VCaP (cell line): Measurements from ENCODE around the gene CCDC30.

Experiments
- H3K27ac ChIP-seq: fragments of 450-650 bp; 2 replicates; pipeline ENCODE4 v1.5.1; 2017
- TF ChIP-seq, protein P1 (sequence below): fragments of 450-650 bp; conservative IDR thresholded peaks from 2 replicates; pipeline ENCODE4 v1.5.1; 2017; ENCODE audit warnings: mild to moderate bottlenecking, moderate library complexity

The CCDC30 gene

DNA sequence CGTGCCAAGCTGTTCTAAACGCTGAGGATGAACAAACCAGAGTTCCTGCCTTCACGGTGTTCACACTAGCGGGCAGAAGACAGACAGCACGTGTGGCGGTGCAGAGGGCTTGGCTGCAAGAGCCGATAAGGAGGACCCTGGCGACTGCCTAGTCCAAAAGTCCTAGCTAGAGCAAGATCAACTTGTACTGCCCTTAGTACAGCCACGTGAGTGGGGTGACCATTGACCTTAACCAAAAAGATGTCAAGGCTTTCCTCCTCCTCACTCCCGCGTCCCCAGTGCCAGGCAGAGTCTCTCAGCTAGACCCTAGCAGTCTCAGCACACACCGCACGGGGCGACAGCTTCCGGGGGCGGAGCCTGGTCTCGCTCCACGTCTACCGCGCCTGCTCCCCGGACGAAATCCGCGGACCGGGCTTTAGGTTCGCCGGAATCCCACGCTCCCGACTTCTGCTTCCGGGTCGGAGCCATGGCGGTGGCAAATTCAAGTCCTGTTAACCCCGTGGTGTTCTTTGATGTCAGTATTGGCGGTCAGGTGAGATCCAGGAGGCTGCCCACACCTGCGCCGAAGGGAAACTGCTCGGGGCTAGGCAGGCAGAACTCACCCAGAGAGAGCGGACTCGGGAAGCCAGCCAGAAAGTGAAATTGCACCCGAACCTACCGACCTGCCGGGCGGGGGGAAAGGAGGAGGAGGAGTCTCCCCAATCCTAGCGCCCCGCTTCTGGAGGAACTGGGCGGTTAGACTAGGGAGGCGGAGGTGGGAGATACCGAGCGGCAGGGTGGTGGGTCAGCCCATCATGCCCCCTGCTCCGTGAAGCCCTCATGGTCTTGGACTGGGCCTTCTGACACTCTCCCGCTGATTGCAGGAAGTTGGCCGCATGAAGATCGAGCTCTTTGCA lies 195.1 kb downstream of the CCDC30 start, which contains the start of gene PPIH:
PPIH (plus strand) TSS at position 443 of the 896 bp plus-strand sequence; CDS start at position 467, 24 bp downstream.
- peak within 1 kb of the TSS; percentile 93 for H3K27ac ChIP-seq
- TF ChIP-seq, protein P1, sequence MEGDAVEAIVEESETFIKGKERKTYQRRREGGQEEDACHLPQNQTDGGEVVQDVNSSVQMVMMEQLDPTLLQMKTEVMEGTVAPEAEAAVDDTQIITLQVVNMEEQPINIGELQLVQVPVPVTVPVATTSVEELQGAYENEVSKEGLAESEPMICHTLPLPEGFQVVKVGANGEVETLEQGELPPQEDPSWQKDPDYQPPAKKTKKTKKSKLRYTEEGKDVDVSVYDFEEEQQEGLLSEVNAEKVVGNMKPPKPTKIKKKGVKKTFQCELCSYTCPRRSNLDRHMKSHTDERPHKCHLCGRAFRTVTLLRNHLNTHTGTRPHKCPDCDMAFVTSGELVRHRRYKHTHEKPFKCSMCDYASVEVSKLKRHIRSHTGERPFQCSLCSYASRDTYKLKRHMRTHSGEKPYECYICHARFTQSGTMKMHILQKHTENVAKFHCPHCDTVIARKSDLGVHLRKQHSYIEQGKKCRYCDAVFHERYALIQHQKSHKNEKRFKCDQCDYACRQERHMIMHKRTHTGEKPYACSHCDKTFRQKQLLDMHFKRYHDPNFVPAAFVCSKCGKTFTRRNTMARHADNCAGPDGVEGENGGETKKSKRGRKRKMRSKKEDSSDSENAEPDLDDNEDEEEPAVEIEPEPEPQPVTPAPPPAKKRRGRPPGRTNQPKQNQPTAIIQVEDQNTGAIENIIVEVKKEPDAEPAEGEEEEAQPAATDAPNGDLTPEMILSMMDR, result 0 out of 2 replicates have a peak, but pooled peaks have one; percentile 13

DNA sequence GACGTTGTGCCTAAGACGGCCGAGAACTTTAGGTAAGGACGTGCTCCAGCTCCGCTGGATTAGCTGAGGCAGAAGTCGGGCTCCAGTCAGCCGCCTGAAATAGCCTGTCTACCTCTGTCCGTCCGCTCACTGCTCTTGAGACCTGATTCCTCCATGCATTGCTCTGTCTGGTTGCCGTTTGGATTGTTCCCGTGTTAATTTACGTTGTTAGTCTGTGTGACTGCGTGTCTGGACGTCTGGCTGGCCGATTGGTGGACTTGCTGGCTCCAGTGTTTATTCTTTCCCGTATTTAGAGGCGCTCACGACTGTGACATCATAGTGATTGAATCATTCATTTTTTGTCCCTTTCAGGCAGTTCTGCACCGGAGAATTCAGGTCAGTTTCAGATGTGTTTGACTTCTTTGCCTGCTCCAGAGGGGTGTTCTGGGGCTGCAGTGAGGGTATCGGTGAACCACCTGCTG lies 195.8 kb downstream of the CCDC30 start:
- TF ChIP-seq, protein P1, result no peak
- peak overlapping the region; percentile 93 for H3K27ac ChIP-seq

DNA sequence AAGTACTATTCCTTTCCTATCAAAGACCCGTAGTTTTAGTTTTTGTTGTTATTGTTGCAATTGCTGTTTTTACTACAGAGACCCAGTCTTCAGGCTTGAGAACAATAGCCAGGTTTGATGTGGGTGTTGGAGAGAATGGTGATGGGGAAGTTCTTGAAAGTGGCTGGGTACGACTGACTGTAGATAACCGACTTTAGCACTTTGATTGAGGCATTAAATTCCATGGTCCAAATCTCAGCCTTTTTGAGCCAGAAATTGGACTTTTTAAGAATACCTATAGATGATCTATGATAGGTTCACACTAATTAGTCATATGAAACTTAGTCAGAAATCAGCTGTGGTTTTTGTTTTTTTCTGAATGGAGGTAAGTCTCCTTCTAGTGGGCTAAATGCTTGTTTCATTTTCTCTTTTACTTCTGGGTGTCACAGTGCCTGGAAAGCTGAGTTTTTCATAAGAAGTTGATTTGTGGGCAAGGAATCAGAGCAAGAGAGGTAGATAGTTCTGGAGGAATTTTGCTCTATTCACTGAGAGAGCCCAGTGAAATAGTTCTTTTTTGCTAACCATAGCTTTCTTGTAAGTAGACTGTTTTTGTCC lies 197.9 kb downstream of the CCDC30 start:
- TF ChIP-seq, protein P1, result no peak
- H3K27ac ChIP-seq, result no peak overlapping the region

DNA sequence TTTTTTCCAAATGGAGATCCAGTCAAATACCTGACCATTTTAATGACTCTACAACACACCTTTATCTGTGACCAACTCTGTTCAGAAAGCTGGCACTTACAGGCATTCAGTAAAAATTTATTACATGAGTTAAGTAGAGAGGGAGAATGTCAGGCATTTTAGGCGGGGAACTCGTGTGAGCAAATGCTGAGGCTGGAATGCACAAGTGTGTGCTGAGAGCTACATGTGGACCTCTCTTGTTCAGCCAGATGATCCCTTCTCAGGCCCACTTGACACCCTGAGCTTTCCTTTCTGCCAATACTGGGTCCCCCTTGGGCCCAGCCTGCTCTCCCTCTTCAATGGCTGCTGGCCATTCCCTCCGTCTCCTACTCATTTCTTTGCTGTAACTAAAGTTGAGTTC lies 206.8 kb downstream of the CCDC30 start:
- TF ChIP-seq, protein P1, result no peak
- H3K27ac ChIP-seq, result no peak overlapping the region

DNA sequence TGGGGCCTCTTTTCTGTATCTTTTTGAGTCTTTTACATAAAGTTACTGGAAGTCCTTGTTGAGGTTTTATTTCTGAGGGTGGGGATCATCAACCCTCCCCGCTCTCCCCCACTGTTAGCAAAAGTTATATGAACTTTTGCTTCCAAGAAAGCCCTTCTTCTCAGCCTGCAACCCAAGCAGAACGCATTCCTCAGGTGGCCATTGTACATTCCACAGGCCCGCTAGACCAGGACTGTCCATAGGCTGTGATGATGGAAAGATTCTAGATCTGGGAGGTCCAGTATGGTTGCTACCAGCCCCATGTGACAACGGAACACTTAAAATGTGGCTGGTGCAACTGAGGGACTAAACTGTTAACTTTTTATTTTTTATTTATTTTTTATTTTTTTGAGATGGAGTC lies 207.3 kb downstream of the CCDC30 start:
- TF ChIP-seq, protein P1, result no peak
- no peak overlapping the region for H3K27ac ChIP-seq

DNA sequence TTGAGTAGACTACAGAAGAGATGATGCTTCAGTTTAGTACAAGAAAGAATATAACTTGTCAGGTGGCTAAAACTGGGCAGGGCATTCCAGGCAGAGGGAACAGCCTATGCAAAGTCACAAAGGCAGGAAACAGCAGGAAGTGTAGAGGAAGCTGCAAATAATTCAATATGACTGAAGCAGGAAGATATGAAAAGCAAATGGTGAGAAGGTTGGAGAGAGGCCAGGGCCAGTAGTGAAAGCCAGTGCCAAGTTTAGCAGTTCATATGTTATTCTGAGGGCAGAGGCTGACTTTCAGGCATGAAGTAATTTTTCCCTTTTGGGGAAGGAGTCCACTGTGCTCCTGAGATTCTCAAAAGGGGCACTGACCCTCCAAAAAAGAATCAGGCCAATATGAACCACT lies 211.1 kb downstream of the CCDC30 start:
- peak overlapping the region; percentile 35; the same call in 1 of the 2 replicates for H3K27ac ChIP-seq
- TF ChIP-seq, protein P1, result no peak

DNA sequence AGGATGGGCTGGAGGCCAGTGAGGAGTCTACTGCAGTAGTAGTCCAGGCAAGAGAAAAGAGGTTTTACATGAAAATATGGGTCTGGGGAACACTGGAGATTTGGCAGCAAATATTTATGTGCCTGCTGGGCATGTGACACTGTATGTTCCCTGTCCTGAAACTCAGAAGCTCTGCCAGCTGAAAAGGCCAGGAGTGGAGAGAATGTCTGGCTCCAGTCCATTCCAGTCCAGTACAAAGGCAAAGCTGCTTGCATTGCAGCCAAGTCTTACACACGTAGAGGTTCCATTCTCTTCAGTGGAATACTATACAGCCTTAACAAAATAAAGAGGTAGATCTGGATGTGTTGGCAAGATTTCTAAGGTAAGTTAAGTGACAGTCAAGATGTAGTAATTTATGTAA lies 211.6 kb downstream of the CCDC30 start:
- TF ChIP-seq, protein P1, result no peak
- peak overlapping the region; percentile 35; the same call in 1 of the 2 replicates for H3K27ac ChIP-seq
